Sigmoid colon (tissue), 4 donors: Measurements from ENCODE around the gene SERPINB11.

ENCODE experiments used
- CTCF ChIP-seq, 4 experiments: fragments of 450-650 bp in 3 of 4; fragments of 200-600 bp in 1 of 4; IDR thresholded peaks; one replicate each; pipeline ENCODE4 v1.5.1; 2016 to 2019; ENCODE audit warnings: antibody characterized with exemption in 4 of 4, mild to moderate bottlenecking in 3 of 4, moderate library complexity in 2 of 4
- EP300 ChIP-seq, 4 donors: sonication (generic); formaldehyde crosslinking; IDR thresholded peaks; one replicate each; pipeline ENCODE4 v1.6.1; 2017; ENCODE audit warnings: antibody characterized with exemption in 4 of 4
- POLR2A ChIP-seq, 2 donors: fragments of 450-650 bp; IDR thresholded peaks; one replicate each; pipeline ENCODE4 v1.6.1; 2016; ENCODE audit warnings: antibody characterized with exemption in 2 of 2, mild to moderate bottlenecking in 2 of 2, moderate library complexity in 2 of 2
- POLR2AphosphoS5 ChIP-seq, 4 donors: sonication (generic); formaldehyde crosslinking; IDR thresholded peaks; one replicate each; pipeline ENCODE4 v1.6.1; 2017; ENCODE audit warnings: antibody characterized with exemption in 4 of 4

GRCh38 chr18:63758615-63759240 lies 56.0 kb downstream of the SERPINB11 start:
- TF ChIP-seq POLR2A (IDR thresholded peaks at IDR 0.05) (no peak), EP300 (IDR thresholded peaks at IDR 0.05) (no peak), CTCF (IDR thresholded peaks at IDR 0.05) (no peak), POLR2AphosphoS5 (IDR thresholded peaks at IDR 0.05) (no peak)
